Activated gamma-delta T cell treated with anti-CD3 and anti-CD28 coated beads, Interleukin-2, amount 50 U/mL, for 16 hours (primary cell): ENCODE results near the gene TNIK.

Experiments used
- DNase-seq: peaks from one replicate; pipeline ENCODE4 v3.0.0-alpha.2; 2020; ENCODE audit warnings: low read depth

Gene TNIK

DNA sequence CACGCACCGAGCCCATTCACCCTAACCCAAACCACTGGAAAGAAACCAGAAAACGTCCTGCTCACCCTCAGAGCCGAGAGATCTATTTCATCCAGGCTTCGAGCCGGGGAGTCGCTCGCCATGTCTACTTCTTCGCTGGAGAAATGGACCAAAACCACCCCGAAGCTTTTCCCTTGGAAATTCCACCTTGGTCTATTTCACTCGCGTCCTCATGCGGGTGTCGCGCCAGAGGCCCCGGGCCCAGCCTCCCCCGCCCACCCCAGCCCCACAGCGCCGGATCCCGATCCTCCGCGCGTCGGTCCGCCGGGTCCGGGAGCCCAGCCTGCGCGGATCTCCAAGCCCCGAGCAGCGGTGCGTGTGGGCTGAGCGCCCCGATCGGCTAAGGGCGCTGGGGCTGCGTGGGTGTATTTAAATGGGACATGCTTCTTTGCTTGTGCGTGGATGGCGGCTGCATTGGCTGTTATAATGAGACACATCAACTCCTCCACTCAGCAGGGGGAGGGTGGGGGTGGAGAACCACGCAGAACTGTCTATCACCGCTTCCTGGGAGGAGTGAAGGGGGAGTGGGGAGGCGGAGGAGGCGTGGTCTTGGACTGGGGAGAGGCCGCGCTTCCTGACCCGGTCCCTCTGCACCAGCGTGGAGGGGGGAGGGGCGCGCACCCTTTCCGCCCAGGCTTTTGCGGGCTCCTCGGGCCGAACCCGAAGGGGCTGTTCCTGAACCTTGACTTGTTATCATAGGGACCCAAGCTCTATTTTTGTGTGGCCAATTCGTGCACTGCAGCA lies at the start of gene TNIK:
TNIK (minus strand) TSS at position 464 of the 783 bp plus-strand sequence; CDS start at position 122, 342 bp downstream.
- DNase-seq = peak; percentile 89

DNA sequence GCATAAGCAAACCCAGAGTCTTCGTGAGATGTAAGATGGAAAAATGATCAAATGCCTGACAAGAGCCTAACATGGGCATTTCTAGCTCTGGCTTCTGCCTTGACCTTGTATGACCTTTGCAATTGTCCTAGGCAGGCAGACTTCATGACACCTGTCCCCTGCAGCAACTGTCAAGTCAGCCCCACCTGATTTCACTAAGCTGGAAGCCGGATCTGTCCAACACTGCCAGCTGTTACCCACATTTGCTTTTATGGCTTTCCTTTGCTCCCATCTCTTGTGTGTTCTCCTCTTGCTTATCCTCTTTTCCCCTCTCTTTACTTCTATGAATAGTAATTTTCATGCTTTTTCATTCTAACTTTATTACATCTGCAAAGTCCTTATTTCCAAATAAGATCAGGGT lies 48.5 kb upstream of the TNIK start:
- DNase-seq = no peak

DNA sequence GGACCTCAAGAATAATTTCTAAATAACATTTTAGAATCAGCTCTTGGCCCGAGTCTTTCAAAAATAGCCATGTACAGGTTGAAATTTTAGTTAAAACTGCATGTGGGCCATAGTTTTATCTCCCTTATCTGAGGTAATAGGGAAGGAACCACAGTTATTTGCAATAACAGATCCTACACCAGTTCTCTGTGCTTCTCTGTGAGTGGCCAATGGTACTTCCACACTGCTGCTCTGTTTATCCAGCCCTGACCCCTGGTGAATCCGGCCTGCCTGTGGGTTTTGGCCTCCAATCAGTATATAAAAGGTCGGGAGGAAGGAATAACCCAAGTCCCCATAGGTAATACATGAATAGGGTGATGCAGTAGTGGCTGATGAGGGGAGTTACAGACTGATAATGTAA lies 48.0 kb upstream of the TNIK start:
- no peak for DNase-seq

DNA sequence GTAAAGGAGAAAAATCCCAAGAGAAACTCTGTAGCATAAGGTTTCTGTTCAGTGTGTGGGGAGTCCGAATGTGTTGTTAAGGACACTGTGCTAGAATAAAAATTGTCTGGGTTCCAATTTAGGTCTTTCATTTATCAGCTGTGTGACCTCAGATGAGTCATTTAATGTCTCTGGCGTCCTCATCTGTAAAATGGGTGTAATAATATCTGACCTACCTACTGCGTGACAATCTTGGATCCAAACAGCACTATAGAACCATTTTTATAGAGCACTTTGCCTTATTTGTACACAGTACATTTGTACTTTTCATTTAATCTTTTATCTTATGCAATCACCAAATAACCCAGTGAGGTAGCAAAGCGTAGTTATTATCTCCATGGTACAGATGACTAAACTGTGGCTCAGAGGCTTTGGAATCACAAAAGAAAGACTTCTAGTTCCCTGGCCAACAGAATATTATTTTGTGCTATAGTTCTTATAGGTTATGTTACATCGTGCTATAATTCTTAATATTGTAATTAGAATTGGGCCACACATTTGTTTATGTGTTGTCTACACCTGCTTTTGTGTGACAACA lies 46.6 kb upstream of the TNIK start:
- DNase-seq = no peak

DNA sequence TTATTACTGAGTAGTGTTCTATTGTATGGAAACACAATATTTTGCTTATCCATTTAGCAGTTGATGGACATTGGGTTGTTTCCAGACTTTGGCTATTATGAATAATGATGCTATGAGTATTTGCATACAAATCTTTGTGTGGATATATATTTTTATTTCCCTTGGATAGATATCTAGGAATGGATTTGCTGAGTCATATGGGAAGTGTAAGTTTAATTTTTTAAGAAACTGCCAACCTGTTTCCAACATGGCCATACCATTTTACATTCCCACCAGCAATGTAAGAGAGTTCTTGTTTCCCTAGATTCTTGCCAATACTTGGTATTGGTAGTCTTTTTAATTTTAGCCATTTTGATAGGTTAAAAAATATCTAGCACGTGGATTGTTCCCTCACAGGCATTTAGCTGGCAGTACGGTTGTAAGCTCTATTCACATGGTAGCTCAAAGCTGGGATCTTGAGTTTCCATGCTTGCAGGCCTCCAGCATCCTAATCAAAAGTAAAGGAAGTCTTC lies 45.7 kb upstream of the TNIK start:
- no peak for DNase-seq

DNA sequence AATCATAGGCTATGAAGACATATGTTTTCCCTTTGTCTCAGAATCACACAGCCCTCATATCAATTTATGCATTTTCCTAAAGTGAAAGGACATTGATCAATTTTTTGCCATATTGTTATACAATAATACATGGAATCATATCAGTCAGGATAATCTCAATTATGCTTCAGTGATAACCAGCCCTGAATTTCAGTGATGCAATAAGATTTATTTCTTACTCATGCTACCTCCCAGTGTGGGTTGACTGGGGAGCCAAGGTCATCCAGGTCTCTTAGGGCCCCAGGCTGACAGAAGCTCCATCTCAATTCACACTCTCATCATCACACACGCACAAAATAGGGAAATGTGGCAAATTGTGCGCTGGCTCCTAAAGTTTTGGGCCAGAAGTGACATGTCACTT lies 44.2 kb upstream of the TNIK start:
- DNase-seq = no peak

DNA sequence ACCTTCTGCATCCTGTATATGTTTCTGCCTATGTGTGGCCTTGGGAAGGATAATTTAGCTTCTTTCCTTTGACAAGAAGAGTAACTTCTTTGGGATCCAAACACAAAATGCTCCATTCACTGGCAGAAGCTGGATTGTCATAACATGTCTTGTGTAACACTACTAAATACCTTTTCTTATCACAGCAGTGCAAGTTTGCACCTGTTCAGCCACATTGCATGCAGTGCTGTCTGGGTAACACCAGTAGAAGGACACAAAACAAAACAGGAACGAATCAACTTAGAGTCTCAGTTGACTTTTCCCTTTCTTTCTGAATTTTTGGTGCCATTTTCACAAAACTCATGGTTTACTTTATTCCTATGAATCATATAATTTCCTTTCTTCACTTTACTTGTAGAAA lies 43.6 kb upstream of the TNIK start:
- no peak for DNase-seq

DNA sequence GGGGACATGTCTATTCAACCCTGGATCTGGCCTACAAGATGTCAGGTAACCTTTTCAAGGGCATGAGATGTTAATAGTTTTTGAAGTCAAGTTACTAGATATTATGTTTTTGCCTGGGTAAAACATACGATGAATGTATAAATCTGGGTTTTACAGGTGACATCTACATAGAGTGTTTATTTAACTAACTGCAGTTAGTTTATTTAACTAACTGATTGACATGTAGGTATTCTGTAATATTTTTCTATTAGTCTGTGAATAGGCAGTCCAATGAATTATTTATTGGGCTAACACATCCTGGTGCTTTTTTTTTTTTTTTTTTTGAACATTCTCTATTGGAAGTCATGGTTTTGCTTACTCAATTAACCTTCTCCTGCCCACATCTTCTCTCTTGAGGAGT lies 38.7 kb upstream of the TNIK start:
- no peak for DNase-seq

DNA sequence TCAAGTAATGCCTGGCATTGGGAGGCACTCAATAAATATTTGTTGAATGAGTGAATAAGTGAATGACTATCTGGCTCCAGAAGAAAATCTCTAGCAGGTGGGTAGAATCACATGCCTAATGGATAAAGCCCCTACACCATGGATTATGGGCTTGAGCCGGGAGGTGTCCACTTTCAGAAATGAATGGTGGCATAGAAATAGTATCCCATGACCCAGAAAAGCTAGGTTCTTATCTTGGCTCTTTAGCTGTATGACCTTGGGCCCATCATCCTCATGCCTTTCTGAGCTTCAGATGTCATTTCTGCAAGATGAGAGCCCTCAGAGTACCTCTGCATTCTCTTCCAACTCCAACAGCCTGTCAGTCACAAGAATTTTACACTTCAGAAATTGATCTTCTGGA lies 37.3 kb upstream of the TNIK start:
- no peak for DNase-seq

DNA sequence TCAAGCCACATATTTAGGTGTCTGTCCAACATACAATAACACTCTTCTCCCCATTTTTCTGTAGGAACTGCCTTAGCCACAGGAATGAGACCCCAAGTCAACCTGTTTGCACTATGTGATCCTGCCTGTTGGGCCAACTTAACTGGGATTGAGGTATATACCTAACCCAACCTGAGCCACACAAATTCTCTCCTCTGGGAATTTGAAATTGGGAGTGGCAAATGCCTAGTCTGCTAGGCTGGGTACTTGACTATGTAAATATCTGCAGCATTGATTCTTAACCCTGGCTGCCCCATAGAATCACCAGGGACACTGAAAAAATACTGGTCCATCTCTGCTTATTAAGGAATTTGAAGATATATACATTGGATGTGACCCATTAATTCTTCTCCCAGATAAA lies 35.2 kb upstream of the TNIK start:
- no peak for DNase-seq

DNA sequence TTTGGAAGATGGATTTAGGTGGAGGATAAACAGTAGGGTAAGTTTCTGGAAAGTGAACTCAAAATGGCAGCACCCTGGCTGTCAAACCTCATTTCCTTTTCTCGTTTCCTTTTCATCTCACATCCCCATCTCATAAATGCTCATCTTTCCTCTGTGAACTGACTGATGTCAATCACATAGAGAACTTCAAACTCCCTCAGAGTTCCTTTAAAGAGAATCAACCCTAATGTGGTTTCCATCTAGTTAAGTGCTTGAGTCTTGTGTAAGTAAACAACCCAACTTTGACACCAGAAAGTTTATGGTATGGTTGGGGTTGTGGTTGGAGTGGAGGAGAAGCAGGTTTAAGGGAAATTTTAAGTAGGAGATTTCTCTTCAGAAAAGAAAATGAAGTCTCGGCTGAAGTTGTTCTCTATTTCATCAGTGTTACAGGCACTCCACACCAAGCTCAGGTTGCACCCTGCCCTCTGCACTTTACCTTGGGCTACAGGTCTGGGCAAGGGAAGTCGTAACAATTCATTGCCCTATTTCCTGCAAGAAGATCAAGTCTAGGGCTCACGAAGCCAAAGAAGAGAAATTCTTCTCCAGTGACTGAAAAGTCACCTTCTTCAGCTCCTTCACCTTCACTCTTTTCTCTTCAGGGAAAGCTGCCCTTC lies 34.4 kb upstream of the TNIK start:
- DNase-seq = no peak

DNA sequence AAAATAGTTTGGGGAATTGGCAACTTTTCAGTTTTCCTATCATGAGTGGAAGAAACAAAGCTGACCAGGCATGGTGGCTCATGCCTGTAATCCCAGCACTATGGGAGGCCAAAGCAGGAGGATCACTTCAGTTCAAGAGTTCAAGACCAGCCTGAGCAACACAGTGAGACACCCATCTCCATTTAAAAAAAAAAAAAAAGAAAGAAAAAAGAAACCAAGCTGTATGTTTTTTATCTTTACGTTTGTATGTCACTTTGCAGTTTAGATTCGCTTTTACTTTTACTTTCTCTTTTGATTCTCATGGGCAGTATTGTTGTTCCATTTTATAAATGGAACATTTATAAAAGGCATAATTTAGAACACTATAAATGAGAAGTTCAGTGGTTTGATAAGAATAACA lies 31.2 kb upstream of the TNIK start:
- no peak for DNase-seq

DNA sequence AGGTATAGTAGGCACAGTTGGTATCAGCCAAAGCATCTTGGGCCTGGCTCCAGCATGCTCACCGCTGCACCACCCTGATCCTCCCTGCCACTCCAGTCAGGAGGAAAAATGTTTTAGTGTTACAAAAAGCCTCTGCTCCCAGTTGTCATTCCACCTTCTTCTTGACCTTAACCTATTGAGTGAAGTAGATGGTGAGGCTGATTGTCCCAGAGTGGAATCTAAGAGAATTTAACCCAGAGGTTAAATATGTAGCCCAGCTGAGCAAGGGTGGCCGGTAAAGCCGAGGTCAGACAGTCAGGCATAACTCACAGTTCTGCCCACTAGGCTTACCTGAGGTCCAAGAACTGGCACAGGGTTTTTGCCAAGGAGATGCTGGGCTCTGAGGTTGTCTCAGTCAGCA lies 30.7 kb upstream of the TNIK start:
- DNase-seq = no peak

DNA sequence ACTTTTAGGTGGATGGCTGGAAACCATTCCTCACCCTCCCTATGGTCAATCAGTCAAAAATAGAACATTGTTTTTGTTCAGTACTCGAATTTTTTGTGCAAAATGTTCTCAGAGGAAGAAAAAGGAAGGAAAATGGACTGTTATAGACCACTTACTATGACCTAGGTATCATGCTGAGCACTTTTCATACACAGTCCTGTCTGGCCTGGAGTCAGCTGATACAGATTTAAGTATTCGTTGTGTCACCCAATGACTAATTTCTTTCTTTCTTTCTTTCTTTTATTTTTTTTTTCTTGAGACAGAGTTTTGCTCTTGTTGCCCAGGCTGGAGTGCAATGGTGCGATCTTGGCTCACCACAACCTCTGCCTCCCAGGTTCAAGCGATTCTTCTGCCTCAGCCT lies 29.1 kb upstream of the TNIK start:
- DNase-seq = no peak

DNA sequence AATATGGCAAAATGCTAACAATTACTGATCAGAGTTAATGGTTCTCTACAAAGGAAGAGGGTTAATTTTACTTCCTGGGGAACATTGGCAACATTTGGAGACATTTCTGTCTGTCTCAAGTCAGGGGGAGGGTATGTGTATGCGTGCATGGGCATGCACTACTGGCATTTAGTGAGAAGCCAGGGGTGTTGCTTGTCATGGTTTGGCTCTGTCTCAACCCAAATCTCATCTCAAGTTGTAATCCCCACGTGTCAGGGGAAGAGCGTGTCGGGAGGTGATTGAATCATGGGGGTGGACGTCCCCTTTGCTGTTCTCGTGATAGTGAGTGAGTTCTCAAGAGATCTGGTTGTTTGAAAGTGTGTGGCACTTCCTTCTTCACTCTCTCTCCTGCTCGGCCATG lies 28.3 kb upstream of the TNIK start:
- no peak for DNase-seq

DNA sequence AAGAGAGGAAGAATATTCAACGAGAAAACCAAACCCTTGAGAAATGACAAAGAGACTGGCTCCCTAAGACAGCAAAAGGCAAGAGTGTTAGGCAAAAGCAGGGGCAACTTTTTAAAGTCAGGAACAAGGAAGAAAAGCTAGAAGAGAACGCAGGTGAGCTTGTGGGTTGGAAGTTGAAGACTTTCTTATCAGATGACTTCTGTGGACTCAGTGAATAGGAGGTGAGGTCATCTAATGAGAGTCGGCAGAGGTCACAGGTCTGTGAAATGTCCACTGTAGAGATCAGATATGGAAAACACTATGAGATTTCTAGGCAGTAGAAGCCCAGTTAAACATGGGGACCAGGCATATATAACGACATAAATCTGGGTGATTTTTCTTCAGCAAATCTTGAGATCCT lies 27.2 kb upstream of the TNIK start:
- no peak for DNase-seq

DNA sequence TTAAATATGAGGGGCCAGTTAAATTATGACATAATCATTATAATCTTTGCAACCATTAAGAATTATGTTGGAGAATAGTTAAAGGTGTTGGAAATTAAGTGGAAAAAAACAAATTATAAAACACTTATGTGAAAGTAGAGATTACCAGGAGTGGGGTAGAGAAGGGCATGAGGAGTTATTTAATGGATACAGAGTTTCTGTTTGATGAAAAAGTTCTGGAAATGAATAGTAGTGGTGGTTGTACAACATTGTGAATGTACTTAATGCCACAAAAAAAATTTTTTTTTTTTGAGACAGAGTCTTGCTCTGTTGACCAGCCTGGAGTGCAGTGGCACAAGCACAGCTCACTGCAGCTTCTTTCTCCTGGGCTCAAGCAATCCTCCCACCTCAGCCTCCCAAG lies 25.1 kb upstream of the TNIK start:
- DNase-seq = no peak

DNA sequence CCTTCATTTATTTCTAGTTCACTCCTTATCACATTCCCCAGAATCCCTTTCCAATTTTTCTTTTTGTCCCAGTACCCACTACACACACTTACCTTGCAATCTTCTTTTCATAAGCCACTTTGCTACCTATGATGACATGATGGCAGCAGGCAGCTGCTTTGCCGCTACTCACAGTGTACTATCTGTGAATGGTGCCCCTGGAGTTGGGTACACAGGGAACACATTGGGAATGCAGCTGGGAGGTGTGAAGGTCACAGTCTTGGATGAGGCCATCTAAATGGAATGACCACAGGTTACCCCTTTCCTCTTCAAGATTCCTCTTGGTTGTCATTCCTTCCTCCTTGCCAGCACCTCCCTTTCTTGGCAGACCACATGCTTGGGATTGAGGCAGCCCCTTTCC lies 20.8 kb upstream of the TNIK start:
- no peak for DNase-seq

DNA sequence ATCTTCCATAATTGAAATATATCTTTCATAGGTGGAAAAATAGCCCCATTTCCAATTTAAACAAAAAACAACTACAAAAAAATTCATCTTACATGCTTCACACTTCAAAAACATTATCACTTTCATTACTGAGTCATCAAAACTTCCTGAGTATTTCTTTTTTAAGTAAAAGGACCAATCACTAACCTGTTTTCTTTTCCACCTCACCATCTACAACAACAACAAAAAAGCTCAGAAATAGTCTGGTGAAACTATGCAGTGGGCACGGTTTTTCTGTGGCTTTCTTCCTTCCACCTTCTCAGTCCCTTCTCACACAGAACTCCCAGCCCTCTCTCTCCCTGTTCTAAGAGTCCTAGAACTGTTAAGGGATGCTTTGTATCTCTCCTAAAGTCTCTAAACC lies 20.3 kb upstream of the TNIK start:
- no peak for DNase-seq

DNA sequence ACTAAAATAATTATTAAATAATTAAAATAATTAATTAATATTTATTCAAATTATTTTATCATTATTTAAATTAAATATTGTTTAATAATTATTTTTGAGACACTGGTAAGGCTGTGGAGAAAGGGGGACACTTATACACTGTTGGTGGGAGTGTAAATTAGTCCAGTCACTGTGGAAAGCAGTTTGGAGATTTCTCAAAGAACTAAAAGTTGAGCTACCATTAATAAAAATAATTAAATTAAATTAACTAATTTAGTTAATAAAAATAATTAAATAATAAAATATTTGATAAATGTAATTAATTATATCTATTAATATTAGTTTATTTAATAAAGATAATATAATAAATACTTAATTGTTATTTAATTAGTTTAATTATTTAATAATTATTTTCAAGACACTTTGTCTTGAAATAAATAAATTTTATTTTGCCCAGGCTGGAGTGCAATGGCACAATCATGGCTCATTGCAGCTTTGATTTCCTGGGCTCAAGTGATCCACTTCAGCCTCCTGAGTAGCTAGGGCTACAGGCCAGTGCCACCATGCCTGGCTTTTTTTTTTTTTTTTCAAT lies 16.4 kb upstream of the TNIK start:
- DNase-seq = no peak

DNA sequence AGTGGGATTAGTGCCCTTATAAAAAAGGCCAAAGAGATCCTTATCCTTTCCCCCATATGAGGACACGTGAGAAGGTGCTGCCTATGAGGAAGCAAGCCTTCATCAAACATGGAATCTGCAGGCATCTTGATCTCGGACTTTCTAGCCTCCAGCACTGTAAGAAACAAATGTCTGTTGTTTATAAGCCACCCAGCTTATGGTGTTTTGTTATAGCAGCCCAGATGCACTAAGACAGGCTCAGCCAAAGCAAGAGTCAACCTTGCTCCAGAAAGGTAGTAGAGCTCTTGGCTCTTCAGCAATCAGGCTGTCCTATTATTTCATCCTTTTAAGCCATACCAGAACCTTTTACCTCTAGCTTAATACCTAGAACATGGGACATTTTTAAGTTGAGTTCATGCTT lies 12.3 kb upstream of the TNIK start:
- DNase-seq = no peak

DNA sequence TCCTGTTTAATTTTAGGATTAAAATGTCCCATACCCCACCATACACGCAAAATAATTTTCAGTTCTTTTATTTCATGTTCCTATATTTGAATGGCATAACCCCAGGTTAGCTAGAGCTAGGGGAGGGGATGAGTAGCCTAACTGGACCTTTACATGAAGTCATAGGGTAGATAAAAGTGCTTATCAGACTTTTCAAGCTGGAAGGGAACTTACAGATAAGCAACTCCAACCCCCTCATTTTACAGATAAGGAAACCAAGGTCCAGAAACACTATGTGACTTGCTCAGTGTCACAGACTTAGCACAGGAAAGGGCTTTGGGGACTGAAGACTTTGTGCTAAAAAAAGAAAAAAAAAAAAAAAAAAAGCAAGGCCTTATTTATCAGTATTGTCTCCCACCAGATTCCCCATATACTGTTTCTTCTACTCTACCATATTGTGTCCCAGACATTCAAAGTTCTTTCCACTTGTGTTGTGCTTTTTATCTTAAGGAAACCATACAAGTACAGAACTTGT lies 10.6 kb upstream of the TNIK start:
- no peak for DNase-seq

DNA sequence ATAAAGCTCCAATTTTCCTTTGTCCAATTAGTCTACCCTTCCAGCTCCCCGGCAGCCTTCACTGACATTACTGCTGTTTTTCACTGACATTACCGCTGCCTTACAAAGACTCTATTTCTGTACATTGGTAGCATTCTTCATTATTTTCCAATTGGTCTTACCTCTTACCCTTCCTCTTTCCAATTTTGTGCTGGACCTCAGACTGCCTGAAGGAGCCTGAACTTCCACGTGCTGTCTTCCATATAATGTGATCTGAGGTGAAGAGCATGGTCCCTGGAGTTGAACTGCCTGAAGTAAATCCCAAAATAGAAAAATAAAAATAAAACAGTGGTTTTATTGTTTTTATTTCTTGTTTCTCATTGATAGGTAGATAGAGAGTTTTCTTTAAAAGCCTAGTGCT lies 9.2 kb upstream of the TNIK start:
- no peak for DNase-seq
